Keratinocyte (primary cell): ENCODE data around the gene POLE. TPM values are rescaled to one million over a fixed set of nuclear protein-coding genes. Genes with fewer than 3 reads are reported as not detected.

Experiments
- DNase-seq: peaks from one replicate; pipeline ENCODE4 v3.0.0-alpha.2; 2011; ENCODE audit warnings: low read depth, missing footprints, low spot score
- FAIRE-seq: peaks from 2 replicates; lab custom pipeline; 2011; peaks lifted over from hg19 to GRCh38; lab: Jason Lieb, UNC
- H2AFZ ChIP-seq: 2 replicates; pipeline ENCODE4 v1.6.0; 2012; ENCODE audit warnings: low read length, control low read depth, inconsistent platforms; ENCODE audit not compliant: control insufficient read depth
- H3K27ac ChIP-seq: 2 replicates; pipeline ENCODE4 v1.5.1; 2011; ENCODE audit warnings: low read length; ENCODE audit not compliant: control insufficient read depth, insufficient read depth
- H3K27me3 ChIP-seq: 3 replicates; pipeline ENCODE4 v1.6.0; 2011; ENCODE audit warnings: low read length; ENCODE audit not compliant: control insufficient read depth, insufficient read depth; ENCODE audit errors: extremely low read depth
- H3K36me3 ChIP-seq, 2 experiments: 2 replicates in 1 of 2; 3 replicates in 1 of 2; pipeline ENCODE4 v1.5.1; 2011; ENCODE audit warnings: low read length in 2 of 2, mild to moderate bottlenecking in 1 of 2; ENCODE audit not compliant: control insufficient read depth in 2 of 2, insufficient read depth in 2 of 2; ENCODE audit errors: extremely low read depth in 1 of 2
- H3K4me1 ChIP-seq: 3 replicates; pipeline ENCODE4 v1.5.1; 2011; ENCODE audit warnings: low read length; ENCODE audit not compliant: control insufficient read depth, insufficient read depth; ENCODE audit errors: extremely low read depth
- H3K4me2 ChIP-seq: 3 replicates; pipeline ENCODE4 v1.6.0; 2011; ENCODE audit warnings: low read depth, low read length; ENCODE audit not compliant: control insufficient read depth, insufficient read depth; ENCODE audit errors: extremely low read depth
- H3K4me3 ChIP-seq, 3 experiments: fragments of 200-600 bp in 1 of 3; sonication (generic) in 1 of 3; 2 replicates in 2 of 3; 3 replicates in 1 of 3; pipeline ENCODE4 v1.5.1; 2011 to 2016; ENCODE audit warnings: low read length in 3 of 3, mild to moderate bottlenecking in 3 of 3, control low read depth in 2 of 3, inconsistent platforms in 1 of 3, low read depth in 1 of 3, mixed read lengths in 1 of 3, mixed run types in 1 of 3, moderate library complexity in 1 of 3; ENCODE audit not compliant: control insufficient read depth in 2 of 3, insufficient read depth in 2 of 3; ENCODE audit errors: extremely low read depth in 1 of 3
- H3K79me2 ChIP-seq: 2 replicates; pipeline ENCODE4 v1.6.0; 2012; ENCODE audit warnings: low read length; ENCODE audit not compliant: control insufficient read depth, insufficient read depth
- H3K9ac ChIP-seq: 3 replicates; pipeline ENCODE4 v1.6.0; 2011; ENCODE audit warnings: low read length; ENCODE audit not compliant: control insufficient read depth, insufficient read depth; ENCODE audit errors: extremely low read depth
- H3K9me1 ChIP-seq: 3 replicates; pipeline ENCODE4 v1.6.0; 2011; ENCODE audit warnings: low read length; ENCODE audit not compliant: control insufficient read depth, insufficient read depth; ENCODE audit errors: extremely low read depth
- H3K9me3 ChIP-seq: 2 replicates; pipeline ENCODE4 v1.5.1; 2012; ENCODE audit warnings: low read depth, low read length; ENCODE audit not compliant: control insufficient read depth
- H4K20me1 ChIP-seq: 3 replicates; pipeline ENCODE4 v1.6.0; 2011; ENCODE audit warnings: low read length; ENCODE audit not compliant: control insufficient read depth, insufficient read depth; ENCODE audit errors: extremely low read depth
- CTCF ChIP-seq, 3 experiments: IDR thresholded peaks in 1 of 3; conservative IDR thresholded peaks in 1 of 3; optimal IDR thresholded peaks in 1 of 3; 2 replicates in 2 of 3; 3 replicates in 1 of 3; pipeline versions ENCODE3 to v1.5.1; 2011; ENCODE audit warnings: low read length in 3 of 3, mild to moderate bottlenecking in 3 of 3, moderate library complexity in 2 of 3, control low read depth in 1 of 3, inconsistent platforms in 1 of 3; ENCODE audit not compliant: insufficient read depth in 2 of 3; ENCODE audit errors: extremely low read depth in 1 of 3
- EZH2 ChIP-seq: IDR thresholded peaks from one replicate; pipeline ENCODE4 v1.6.1; 2012; ENCODE audit warnings: inconsistent platforms, mild to moderate bottlenecking, low read length, moderate library complexity
- dilution Hi-C: fragments of 300-500 bp; cut with MboI; formaldehyde crosslinking; loops from one replicate; pipeline ENCODE4 v1.7.0; 2020; ENCODE audit warnings: low sequenced_read_pairs; ENCODE audit not compliant: extremely low pct_ligation_motif_present
- polyA plus RNA-seq, 5 experiments: library from polyadenylated mRNA; depleted of rRNA in 3 of 5; stranded (reverse) in 3 of 5; stranded (forward) in 1 of 5; unstranded in 1 of 5; fragments of >200 nt; gene quantifications; 1 replicate in 1 of 5; 2 replicates in 3 of 5; 3 replicates in 1 of 5; pipeline versions ENCODE4 v1.2.1 to v1.2.3, GENCODE V29; 2011 to 2012; ENCODE audit warnings: missing spikeins in 2 of 5, low read depth in 1 of 5, low replicate concordance in 1 of 5

The POLE gene
- polyA plus RNA-seq, 1 donor (not counting 4 experiments of a cell fraction or from before 2014, with no cell fraction given) = 14.8 TPM

GRCh38 chr12:132728502-132728901 is 41.4 kb upstream of the POLE start:
- H3K4me2 ChIP-seq = no peak overlapping the region
- H3K36me3 ChIP-seq = peaks cover 46 to 60% of the 10 kb centered on the region in 2 experiments
- no peak overlapping the region for H3K4me3 ChIP-seq
- H2AFZ ChIP-seq = no peak overlapping the region
- no peak for FAIRE-seq
- H4K20me1 ChIP-seq = peaks cover 10% of the 10 kb centered on the region
- H3K4me1 ChIP-seq = no peaks in the 10 kb centered on the region
- no peak for DNase-seq
- peaks cover 32% of the 10 kb centered on the region for H3K79me2 ChIP-seq
- H3K9me1 ChIP-seq = no peaks in the 10 kb centered on the region
- dilution Hi-C loops = no loop called here
- TF ChIP-seq EZH2 = no peak
- no peak for TF ChIP-seq CTCF (optimal IDR thresholded peaks at IDR 0.05 in 1 of 3, IDR thresholded peaks at IDR 0.05 in 1 of 3, conservative IDR thresholded peaks at IDR 0.05 in 1 of 3; ENCODE audit: extremely low read depth in 1 of 3, insufficient read depth in 2 of 3, low read length in 3 of 3)
- no peaks in the 10 kb centered on the region for H3K9me3 ChIP-seq
- no peaks in the 10 kb centered on the region for H3K27me3 ChIP-seq
- H3K9ac ChIP-seq = no peak overlapping the region
- H3K27ac ChIP-seq = no peak overlapping the region

GRCh38 chr12:132727091-132727794 is 40.1 kb upstream of the POLE start:
- Histone ChIP-seq H3K9me3 (no peaks in the 10 kb centered on the region), H3K4me2 (no peak overlapping the region), H3K4me3 (no peak overlapping the region), H3K27me3 (no peaks in the 10 kb centered on the region), H3K79me2 (peaks cover 38% of the 10 kb centered on the region), H4K20me1 (peaks cover 13% of the 10 kb centered on the region), H3K36me3 (peaks cover 50 to 65% of the 10 kb centered on the region in 2 experiments), H2AFZ (no peak overlapping the region), H3K9me1 (no peaks in the 10 kb centered on the region), H3K27ac (no peak overlapping the region), H3K9ac (no peak overlapping the region), H3K4me1 (no peaks in the 10 kb centered on the region)
- FAIRE-seq (no peak), DNase-seq (no peak)
- TF ChIP-seq EZH2 (no peak), CTCF (optimal IDR thresholded peaks at IDR 0.05 in 1 of 3, IDR thresholded peaks at IDR 0.05 in 1 of 3, conservative IDR thresholded peaks at IDR 0.05 in 1 of 3; ENCODE audit: extremely low read depth in 1 of 3, insufficient read depth in 2 of 3, low read length in 3 of 3) (no peak)
- dilution Hi-C loops = no loop called here
